Stimulated activated CD8-positive, alpha-beta memory T cell treated with anti-CD3 and anti-CD28 coated beads, Interleukin-4, amount 100 ng/mL, for 24 hours (primary cell): ENCODE results near the gene UGT1A5.

ENCODE experiments used
- DNase-seq: peaks from one replicate; pipeline ENCODE4 v3.0.0-alpha.2; 2020; ENCODE audit warnings: low read depth

The UGT1A5 gene

DNA sequence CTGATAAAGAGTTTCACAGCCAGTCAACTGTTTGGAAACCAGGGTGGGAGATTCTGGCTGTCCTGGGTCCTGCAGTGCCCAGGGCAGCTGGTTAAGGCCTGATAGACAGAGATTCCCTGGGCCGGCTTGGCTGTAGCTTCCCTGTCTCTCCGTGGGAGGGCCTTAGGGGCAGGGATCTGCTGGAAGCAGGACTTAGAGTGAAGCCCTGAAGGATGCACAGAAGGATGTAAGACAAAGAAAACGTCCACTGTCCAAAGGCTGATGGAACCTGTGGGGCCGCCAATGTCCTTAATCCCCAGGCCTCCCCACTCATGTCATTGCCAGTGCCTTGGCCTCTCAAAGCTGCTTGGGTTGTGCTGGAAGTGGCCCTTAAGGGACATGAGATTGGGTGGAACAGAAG, 98.4 kb downstream of the UGT1A5 start:
- no peak for DNase-seq

- DNase-seq: no peak
These were observed 99.0 kb downstream of the UGT1A5 start for GRCh38 chr2:233811732-233812131.

DNA sequence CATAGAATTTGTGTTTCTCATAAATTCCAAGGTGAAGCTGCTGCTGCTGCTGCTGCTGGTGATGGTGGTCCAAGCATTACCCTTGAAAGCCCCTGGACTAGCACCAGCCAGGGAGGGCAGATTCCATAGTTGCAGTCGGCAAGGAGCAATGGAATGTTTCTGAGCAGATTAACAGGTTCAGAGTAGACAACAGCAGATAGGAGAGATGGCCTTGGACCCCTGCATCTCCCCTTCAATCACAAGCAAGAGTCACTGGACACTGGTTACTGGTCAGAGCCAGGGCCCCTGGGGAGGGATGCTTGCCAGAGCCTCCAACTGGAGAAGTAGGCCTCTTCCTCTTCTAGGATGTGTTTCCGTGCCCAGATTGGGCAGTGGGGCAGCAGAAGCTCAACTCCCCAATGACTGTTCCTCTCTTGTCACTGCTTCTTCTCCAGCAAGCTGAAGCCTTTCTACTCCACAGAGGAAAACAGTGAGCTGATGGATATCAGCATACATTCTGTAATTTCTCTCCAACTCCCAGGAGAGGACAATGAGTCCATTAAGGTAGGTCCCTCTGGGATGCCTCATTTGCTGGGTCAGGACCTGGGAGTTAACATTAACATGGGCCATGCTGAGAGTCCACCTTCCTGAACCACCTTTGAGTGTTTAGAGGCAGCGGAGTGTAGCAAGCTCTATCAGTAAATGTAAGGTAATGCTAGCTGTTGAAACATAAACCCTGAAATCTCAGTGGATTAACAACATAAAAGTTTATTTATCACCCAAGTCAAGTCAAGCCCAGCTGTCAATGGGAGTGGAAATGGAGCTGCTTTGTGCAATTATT, 100.7 kb downstream of the UGT1A5 start:
- DNase-seq: no peak

DNA sequence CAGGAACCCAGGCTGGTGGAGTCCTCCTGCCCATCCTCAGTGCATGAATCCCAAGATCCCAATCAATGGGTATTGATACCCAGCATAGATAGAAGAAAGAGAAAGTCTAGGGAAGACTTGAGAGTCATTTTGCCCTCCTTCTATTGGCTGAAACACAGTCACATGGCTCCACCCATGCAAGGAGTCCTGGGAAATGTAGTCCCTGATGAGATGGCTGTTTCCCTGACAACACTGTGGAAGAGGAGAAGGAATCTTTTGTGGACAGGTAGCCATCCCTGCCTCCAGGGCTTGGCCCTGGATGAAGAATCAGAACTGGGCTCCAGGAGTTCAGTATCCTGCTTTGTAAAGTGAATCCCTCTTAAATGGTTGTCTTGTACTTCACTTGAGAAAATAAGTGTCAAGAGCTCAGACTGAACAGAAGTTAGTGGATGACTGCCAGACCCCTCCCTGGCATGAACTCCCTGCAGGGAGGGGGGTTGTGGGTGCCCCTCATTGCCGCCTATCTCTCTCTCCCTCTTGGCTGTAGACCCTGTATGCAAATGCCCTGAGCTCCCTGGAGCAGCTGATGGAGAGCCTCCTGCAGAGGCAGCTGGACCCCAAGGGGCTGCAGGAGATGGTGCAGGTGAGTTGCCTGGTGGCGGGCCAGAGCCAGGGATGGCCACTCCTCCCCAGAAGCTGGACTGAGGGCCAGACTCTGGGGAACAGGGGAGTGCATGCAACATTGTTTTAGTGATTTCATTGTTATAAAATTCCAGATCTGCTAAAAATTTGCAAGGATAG, 101.5 kb downstream of the UGT1A5 start:
- no peak for DNase-seq

- DNase-seq: no peak
These were observed 103.2 kb downstream of the UGT1A5 start for GRCh38 chr2:233815861-233816260.

- DNase-seq: no peak
These were observed 103.6 kb downstream of the UGT1A5 start for GRCh38 chr2:233816334-233816733.

- no peak for DNase-seq
These were observed 104.1 kb downstream of the UGT1A5 start for GRCh38 chr2:233816771-233817170.

DNA sequence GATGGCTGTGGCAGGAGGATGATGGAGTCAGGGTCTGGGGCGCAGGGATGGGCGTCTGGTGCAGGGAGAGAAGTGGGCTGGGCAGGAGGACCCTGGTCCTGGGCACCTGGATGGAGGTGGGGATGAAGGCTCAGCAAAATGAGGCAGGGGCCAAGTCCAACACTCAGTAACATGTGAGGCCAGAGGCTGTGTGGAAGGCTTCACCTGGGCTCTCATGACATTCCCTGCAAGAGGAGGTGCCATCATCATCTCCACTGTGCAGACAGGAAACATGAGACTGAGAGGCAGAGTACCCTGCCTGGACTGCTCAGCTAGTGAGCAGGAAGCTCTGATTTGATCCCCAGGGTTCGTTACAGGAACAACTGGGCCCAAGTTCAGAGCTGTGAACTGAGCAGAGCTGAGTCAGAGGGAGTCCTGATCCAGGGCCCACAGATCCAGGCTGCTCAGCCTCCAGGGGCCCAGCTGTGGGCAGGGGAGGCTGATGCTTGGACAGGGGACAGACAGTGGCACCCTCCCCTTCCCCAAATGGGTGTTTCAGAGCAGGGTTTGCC, 104.7 kb downstream of the UGT1A5 start:
- DNase-seq: no peak

GRCh38 chr2:233817995-233818638, 105.4 kb downstream of the UGT1A5 start:
- no peak for DNase-seq

GRCh38 chr2:233818639-233819621, 106.2 kb downstream of the UGT1A5 start:
- no peak for DNase-seq

- no peak for DNase-seq
These were observed 107.4 kb downstream of the UGT1A5 start for GRCh38 chr2:233819884-233820773.

DNA sequence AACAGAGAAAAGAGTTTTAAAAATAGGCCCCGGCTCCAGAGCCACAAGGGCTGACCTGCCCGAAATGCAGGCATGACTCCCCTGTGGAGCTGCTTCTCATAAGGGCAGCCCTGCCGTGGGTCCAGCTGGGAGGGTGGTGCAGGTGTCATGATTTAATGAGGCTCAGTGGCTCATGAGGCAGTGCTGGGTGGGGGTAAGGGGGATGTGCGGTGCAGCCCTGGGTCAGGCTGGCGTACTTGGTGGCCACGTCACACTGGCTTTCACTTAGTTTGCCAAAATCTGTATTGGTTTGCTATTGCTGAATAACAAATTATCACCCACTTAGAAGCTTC, 108.0 kb downstream of the UGT1A5 start:
- DNase-seq: no peak

DNA sequence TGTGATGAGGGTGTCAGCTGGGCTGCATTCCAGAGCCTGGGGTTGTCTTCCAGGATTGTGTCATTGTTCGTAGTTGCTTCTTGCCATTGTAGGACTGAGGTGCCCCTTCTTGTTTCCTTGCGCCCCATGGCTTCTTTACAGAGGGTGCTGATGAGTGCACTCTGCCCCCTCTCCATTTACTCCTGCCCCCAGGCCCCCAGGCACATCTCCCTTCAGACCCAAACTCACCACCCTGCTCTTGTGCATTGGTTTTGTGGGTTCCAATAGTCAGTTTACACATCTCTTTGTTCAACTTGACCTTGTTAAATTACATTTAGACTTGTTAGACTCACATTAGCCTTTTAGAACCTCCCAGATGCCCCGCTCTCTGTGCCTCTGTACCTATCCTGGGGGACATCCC, 108.5 kb downstream of the UGT1A5 start:
- no peak for DNase-seq

- DNase-seq: no peak
These were observed 109.0 kb downstream of the UGT1A5 start for GRCh38 chr2:233821709-233822100.

DNA sequence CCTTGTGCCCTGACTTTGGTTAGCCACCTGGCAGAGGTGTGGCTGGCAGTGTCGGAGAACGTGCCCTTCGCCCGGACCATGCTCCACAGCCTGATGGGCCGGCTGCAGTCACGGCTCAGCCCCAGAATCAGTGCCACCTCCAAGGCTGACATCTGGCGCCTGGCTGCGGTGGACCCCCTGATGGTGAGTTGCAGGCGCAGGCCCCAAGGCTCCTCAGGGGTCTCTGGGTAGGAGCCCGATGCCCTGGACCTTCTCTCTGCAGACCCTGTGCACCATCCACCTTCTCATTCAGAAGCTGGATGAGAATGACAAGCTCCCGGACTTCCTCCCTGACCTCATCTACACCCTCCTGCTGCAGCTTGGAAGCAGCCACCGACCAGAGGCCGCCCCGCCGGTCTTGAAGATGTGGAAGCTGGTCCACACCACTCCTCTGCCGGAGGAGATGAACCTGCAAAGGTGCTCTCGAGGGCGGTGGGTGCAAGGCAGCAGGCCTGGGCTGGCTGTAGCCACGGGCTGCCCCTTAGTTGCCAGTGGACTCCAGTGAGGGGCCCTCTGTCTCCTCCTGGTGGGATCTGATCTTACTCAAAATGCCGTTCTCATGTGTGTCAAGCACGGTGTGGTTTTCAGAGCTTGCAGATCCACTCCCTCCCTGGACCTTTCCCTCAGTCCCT, 109.5 kb downstream of the UGT1A5 start:
- DNase-seq: no peak
